Endothelial cell of umbilical vein (primary cell): Measurements from ENCODE around the gene FOXJ1. TPM values are rescaled to one million over a fixed set of nuclear protein-coding genes. Genes with fewer than 3 reads are reported as not detected.
A peak's percentile ranks its signal among the peaks of the same experiment; 100 is the strongest.

Source experiments
- BruUV-seq: library from RNA; stranded (reverse); fragments of 400-500 nt; replicated peaks from 2 replicates; lab custom pipeline; 2021; lab: Mats Ljungman, UMichigan
- CTCF ChIA-PET: fragments of 300-600, 350-600 bp; sonication (Branson Sonifier 250); formaldehyde crosslinking; loops from one replicate; lab custom pipeline; 2021; ENCODE audit warnings: antibody characterized with exemption, inconsistent platforms; lab: Charles Lee
- POLR2A ChIA-PET: fragments of 300-600, 350-600 bp; sonication (Branson Sonifier 250); formaldehyde crosslinking; loops from one replicate; lab custom pipeline; 2021; ENCODE audit warnings: antibody characterized with exemption, inconsistent platforms; lab: Charles Lee
- DNase-seq: peaks from one replicate; pipeline ENCODE4 v3.0.0-alpha.2; 2011; ENCODE audit warnings: low read depth, low spot score
- FAIRE-seq: peaks from 2 replicates; lab custom pipeline; 2011; peaks lifted over from hg19 to GRCh38; lab: Jason Lieb, UNC
- H2AFZ ChIP-seq: 2 replicates; pipeline ENCODE4 v1.6.0; 2012; ENCODE audit warnings: low read depth, low read length, control low read depth, inconsistent platforms
- H3K27ac ChIP-seq: 2 replicates; pipeline ENCODE4 v1.5.1; 2011; ENCODE audit warnings: low read depth, mild to moderate bottlenecking, control low read depth, low read length, moderate library complexity; ENCODE audit not compliant: insufficient read depth
- H3K27me3 ChIP-seq, 2 experiments: 2 replicates each; pipeline versions ENCODE4 v1.6.0 to v1.6.1; 2011; ENCODE audit warnings: low read length in 2 of 2, mixed read lengths in 1 of 2; ENCODE audit not compliant: control insufficient read depth in 2 of 2, insufficient read depth in 2 of 2
- H3K36me3 ChIP-seq, 2 experiments: 2 replicates in 1 of 2; 3 replicates in 1 of 2; pipeline ENCODE4 v1.5.1; 2011; ENCODE audit warnings: low read length in 2 of 2, mild to moderate bottlenecking in 1 of 2, moderate library complexity in 1 of 2; ENCODE audit not compliant: control insufficient read depth in 2 of 2, insufficient read depth in 2 of 2; ENCODE audit errors: extremely low read depth in 1 of 2
- H3K4me1 ChIP-seq: 3 replicates; pipeline ENCODE4 v1.5.1; 2011; ENCODE audit warnings: mild to moderate bottlenecking, low read length; ENCODE audit not compliant: control insufficient read depth, insufficient read depth; ENCODE audit errors: extremely low read depth
- H3K4me2 ChIP-seq: 2 replicates; pipeline ENCODE4 v1.6.1; 2011; ENCODE audit warnings: low read length, control low read depth, mixed read lengths; ENCODE audit not compliant: insufficient read depth
- H3K4me3 ChIP-seq, 3 experiments: fragments of 200-600 bp in 1 of 3; sonication (generic), shearing (Covaris generic) in 1 of 3; replicated peaks in 1 of 3; 2 replicates each; pipeline ENCODE4 v1.5.1; 2011 to 2016; ENCODE audit warnings: control low read depth in 3 of 3, low read length in 3 of 3, mild to moderate bottlenecking in 2 of 3, inconsistent platforms in 1 of 3, low read depth in 1 of 3, moderate library complexity in 1 of 3; ENCODE audit not compliant: insufficient read depth in 1 of 3
- H3K79me2 ChIP-seq: 2 replicates; pipeline ENCODE4 v1.6.0; 2012; ENCODE audit warnings: low read length, inconsistent platforms; ENCODE audit not compliant: control insufficient read depth, insufficient read depth
- H3K9ac ChIP-seq: replicated peaks from 2 replicates; pipeline ENCODE3; 2011; ENCODE audit warnings: low read length, control low read depth; ENCODE audit not compliant: insufficient read depth; ENCODE audit errors: extremely low read depth
- H3K9me1 ChIP-seq: replicated peaks from 3 replicates; pipeline ENCODE4 v1.6.0; 2011; ENCODE audit warnings: mild to moderate bottlenecking, low read length; ENCODE audit not compliant: control insufficient read depth, insufficient read depth; ENCODE audit errors: extremely low read depth
- H3K9me3 ChIP-seq: replicated peaks from 2 replicates; pipeline ENCODE4 v1.5.1; 2012; ENCODE audit warnings: low read length, inconsistent platforms; ENCODE audit not compliant: control insufficient read depth, insufficient read depth
- H4K20me1 ChIP-seq: replicated peaks from 2 replicates; pipeline ENCODE3; 2011; ENCODE audit warnings: mild to moderate bottlenecking, low read length; ENCODE audit not compliant: control insufficient read depth, insufficient read depth; ENCODE audit errors: extremely low read depth
- CTCF ChIP-seq, 2 donors: IDR thresholded peaks; 1 replicate in 1 of 2; 2 replicates in 1 of 2; pipeline ENCODE4 v1.5.1; 2011; ENCODE audit warnings: low read length in 2 of 2, mild to moderate bottlenecking in 2 of 2, moderate library complexity in 2 of 2, control low read depth in 1 of 2, inconsistent platforms in 1 of 2, low read depth in 1 of 2; ENCODE audit not compliant: insufficient read depth in 1 of 2; ENCODE audit errors: extremely low read depth in 1 of 2
- EZH2 ChIP-seq: IDR thresholded peaks from 2 replicates; pipeline ENCODE4 v1.6.1; 2012; ENCODE audit warnings: borderline replicate concordance, low read depth, mild to moderate bottlenecking, moderate library complexity, low read length, inconsistent platforms; ENCODE audit not compliant: severe bottlenecking
- FOS ChIP-seq: IDR thresholded peaks from 2 replicates; pipeline ENCODE4 v1.6.1; 2011; ENCODE audit warnings: mild to moderate bottlenecking, low read length, moderate library complexity, borderline replicate concordance; ENCODE audit not compliant: insufficient read depth
- GATA2 ChIP-seq: IDR thresholded peaks from 2 replicates; pipeline ENCODE4 v1.7.0; 2011; ENCODE audit warnings: low read depth, mild to moderate bottlenecking, moderate library complexity, mixed read lengths, low read length; ENCODE audit not compliant: insufficient read length, insufficient read depth
- JUN ChIP-seq: IDR thresholded peaks from 2 replicates; pipeline ENCODE4 v1.6.1; 2011; ENCODE audit warnings: borderline replicate concordance, low read depth; ENCODE audit not compliant: insufficient read length, insufficient read depth
- MYC ChIP-seq: IDR thresholded peaks from one replicate; pipeline ENCODE4 v1.6.1; 2011; ENCODE audit warnings: mild to moderate bottlenecking, low read depth, low read length
- POLR2A ChIP-seq: IDR thresholded peaks from 2 replicates; pipeline ENCODE4 v1.6.1; 2012; ENCODE audit warnings: low read depth, mild to moderate bottlenecking, control low read depth, low read length
- POLR2AphosphoS5 ChIP-seq: IDR thresholded peaks from 2 replicates; pipeline ENCODE4 v1.6.1; 2012; ENCODE audit warnings: low read depth, mild to moderate bottlenecking, control low read depth, low read length, moderate library complexity; ENCODE audit not compliant: insufficient read depth
- dilution Hi-C: fragments of 300-500 bp; cut with MboI; formaldehyde crosslinking; loops from one replicate; pipeline ENCODE4 v1.15.0; 2019; ENCODE audit warnings: low sequenced_read_pairs; ENCODE audit not compliant: extremely low pct_ligation_motif_present
- intact Hi-C: fragments of 100-400 bp; cut with micrococcal nuclease; formaldehyde crosslinking; loops from one replicate; pipeline ENCODE4 v1.10.0; 2022
- polyA plus RNA-seq, 4 experiments: library from polyadenylated mRNA; depleted of rRNA in 3 of 4; stranded (reverse) in 3 of 4; unstranded in 1 of 4; fragments of >200 nt; gene quantifications; 2 replicates each; pipeline versions ENCODE4 v1.2.1 to v1.2.3, GENCODE V29; 2011 to 2012; ENCODE audit warnings: missing spikeins in 1 of 4
- total RNA-seq: library from RNA; stranded (reverse); gene quantifications from 2 replicates; pipeline ENCODE4 v1.2.3, GENCODE V29; 2021
- TF ChIP-seq, protein P1 (sequence below): IDR thresholded peaks from 2 replicates; pipeline ENCODE4 v1.6.1; 2011; ENCODE audit not compliant: insufficient read depth, insufficient read length

Gene FOXJ1
- total and polyA plus RNA-seq, 2 donors (not counting 3 experiments of a cell fraction or from before 2014, with no cell fraction given) = not detected

- H3K36me3 ChIP-seq = no peaks in the 10 kb centered on the region
- FAIRE-seq (no peak), DNase-seq (no peak)
- peak overlapping the region; percentile 63 for H2AFZ ChIP-seq
- H3K4me1 ChIP-seq = peaks cover 19% of the 10 kb centered on the region
- H3K9me1 ChIP-seq = no peaks in the 10 kb centered on the region
- BruUV-seq = no TSS peak
- no peak overlapping the region for H3K4me3 ChIP-seq
- no peaks in the 10 kb centered on the region for H3K79me2 ChIP-seq
- intact Hi-C loops = no loop called here
- H3K27me3 ChIP-seq = no peaks in the 10 kb centered on the region
- no peaks in the 10 kb centered on the region for H3K9me3 ChIP-seq
- H4K20me1 ChIP-seq = no peaks in the 10 kb centered on the region
- no peak overlapping the region for H3K27ac ChIP-seq
- no peak overlapping the region for H3K4me2 ChIP-seq
- ChIA-PET POLR2A (no interaction called here), CTCF (interaction anchor here (1.1 to 2.3 kb wide), 5 partner anchors 21 to 112 kb away, joined by 3 to 9 read pairs (median 4); no protein-coding TSS in a partner anchor)
- H3K9ac ChIP-seq = no peak overlapping the region
- TF ChIP-seq CTCF (IDR thresholded peaks at IDR 0.05; ENCODE audit: extremely low read depth in 1 of 2, insufficient read depth in 1 of 2, low read depth in 1 of 2, low read length in 2 of 2) = no peak
- TF ChIP-seq FOS = no peak
- TF ChIP-seq POLR2A = no peak
- no peak for TF ChIP-seq MYC
- no peak for TF ChIP-seq GATA2
- no peak for TF ChIP-seq JUN
- TF ChIP-seq, protein P1, sequence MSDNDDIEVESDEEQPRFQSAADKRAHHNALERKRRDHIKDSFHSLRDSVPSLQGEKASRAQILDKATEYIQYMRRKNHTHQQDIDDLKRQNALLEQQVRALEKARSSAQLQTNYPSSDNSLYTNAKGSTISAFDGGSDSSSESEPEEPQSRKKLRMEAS = no peak
- no peak for TF ChIP-seq EZH2
- no peak for TF ChIP-seq POLR2AphosphoS5
- dilution Hi-C loops = no loop called here
Observed at GRCh38 chr17:76146053-76146851, 5.2 kb upstream of the FOXJ1 start.
